BLaER1 treated with 17β-estradiol and CSF1 and Interleukin-3, amounts not matched to agents 10 nM and 100 nM (cell line): Measurements from ENCODE around the gene NLGN1.

Experiments
- H3K27ac ChIP-seq, 11 experiments: shearing (Covaris generic); formaldehyde crosslinking; 2 replicates each; pipeline ENCODE4 v1.8.1; 2022
- H3K27me3 ChIP-seq, 11 experiments: shearing (Covaris generic); formaldehyde crosslinking; 2 replicates each; pipeline ENCODE4 v1.8.1; 2022
- H3K36me3 ChIP-seq, 11 experiments: shearing (Covaris generic); formaldehyde crosslinking; 2 replicates each; pipeline ENCODE4 v1.8.1; 2022
- H3K4me1 ChIP-seq, 10 experiments: shearing (Covaris generic); formaldehyde crosslinking; 2 replicates each; pipeline ENCODE4 v1.8.1; 2022
- H3K4me2 ChIP-seq, 11 experiments: shearing (Covaris generic); formaldehyde crosslinking; 2 replicates each; pipeline ENCODE4 v1.8.1; 2022
- H3K4me3 ChIP-seq, 10 experiments: shearing (Covaris generic); formaldehyde crosslinking; 2 replicates each; pipeline ENCODE4 v1.8.1; 2022
- H3K9ac ChIP-seq, 11 experiments: shearing (Covaris generic); formaldehyde crosslinking; 2 replicates each; pipeline ENCODE4 v1.8.1; 2022
- H3K9me3 ChIP-seq, 11 experiments: shearing (Covaris generic); formaldehyde crosslinking; replicated peaks in 1 of 11; 2 replicates each; pipeline ENCODE4 v1.8.1; 2022
- H4K20me1 ChIP-seq, 11 experiments: shearing (Covaris generic); formaldehyde crosslinking; 2 replicates each; pipeline ENCODE4 v1.8.1; 2022
- Cebpa-rat ChIP-seq, 11 experiments: shearing (Covaris generic); IDR thresholded peaks; 2 replicates each; pipeline ENCODE4 v1.8.1; 2022

Gene NLGN1

DNA sequence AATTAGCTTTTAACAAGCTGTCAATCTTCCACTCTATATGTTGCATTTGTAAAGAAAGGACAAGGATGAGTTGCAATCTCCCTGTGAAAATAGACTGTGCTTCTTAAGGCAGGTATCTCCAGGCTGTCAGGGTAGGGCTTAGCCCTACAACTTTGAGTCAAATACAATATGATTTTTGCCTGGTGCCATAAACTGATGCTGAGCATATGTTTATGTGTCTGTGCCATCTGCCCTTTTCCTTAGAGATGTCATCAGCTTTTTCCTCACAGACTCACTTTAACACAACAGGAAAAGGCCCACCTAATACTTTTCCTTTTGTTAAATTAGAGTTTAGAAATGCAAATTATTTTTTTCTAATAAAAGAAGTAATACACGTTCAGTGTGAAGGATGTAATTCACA lies 548.3 kb downstream of the NLGN1 start:
- no peak overlapping the region for H3K4me3 ChIP-seq
- H3K4me1 ChIP-seq, result no peaks in the 10 kb centered on the region
- no peak overlapping the region for H3K9ac ChIP-seq
- no peaks in the 10 kb centered on the region for H4K20me1 ChIP-seq
- no peaks in the 10 kb centered on the region for H3K36me3 ChIP-seq
- no peak overlapping the region for H3K27ac ChIP-seq
- no peaks in the 10 kb centered on the region for H3K9me3 ChIP-seq
- no peaks in the 10 kb centered on the region for H3K27me3 ChIP-seq
- H3K4me2 ChIP-seq, result no peak overlapping the region
- TF ChIP-seq Cebpa-rat (IDR thresholded peaks at IDR 0.05), result no peak

DNA sequence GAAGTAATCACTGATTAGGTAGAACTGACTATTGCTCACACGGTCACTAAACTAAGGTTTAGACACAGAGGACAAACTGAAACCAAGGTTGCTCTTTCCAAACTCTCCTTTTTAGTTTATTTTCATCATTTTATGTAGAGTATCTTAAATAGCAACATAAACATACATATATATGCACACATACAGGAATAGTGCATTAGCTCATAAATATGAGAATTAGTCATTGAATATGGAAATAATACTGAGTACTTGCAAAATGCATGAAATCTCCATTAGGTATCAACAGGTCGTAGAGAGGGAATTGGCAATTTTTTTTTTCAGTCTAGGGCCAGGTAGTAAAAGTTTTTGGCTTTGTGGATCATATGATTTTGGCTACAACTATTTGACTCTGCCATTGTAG lies 557.1 kb downstream of the NLGN1 start:
- Histone ChIP-seq H3K27me3 (no peaks in the 10 kb centered on the region), H4K20me1 (no peaks in the 10 kb centered on the region), H3K9me3 (peaks cover 12 to 19% (median 16%) of the 10 kb centered on the region in 11 experiments; a peak in 19 of 22 replicates), H3K4me2 (no peak overlapping the region), H3K36me3 (no peaks in the 10 kb centered on the region), H3K4me3 (no peak overlapping the region), H3K4me1 (no peaks in the 10 kb centered on the region), H3K27ac (no peak overlapping the region), H3K9ac (no peak overlapping the region)
- TF ChIP-seq Cebpa-rat (IDR thresholded peaks at IDR 0.05), result no peak

DNA sequence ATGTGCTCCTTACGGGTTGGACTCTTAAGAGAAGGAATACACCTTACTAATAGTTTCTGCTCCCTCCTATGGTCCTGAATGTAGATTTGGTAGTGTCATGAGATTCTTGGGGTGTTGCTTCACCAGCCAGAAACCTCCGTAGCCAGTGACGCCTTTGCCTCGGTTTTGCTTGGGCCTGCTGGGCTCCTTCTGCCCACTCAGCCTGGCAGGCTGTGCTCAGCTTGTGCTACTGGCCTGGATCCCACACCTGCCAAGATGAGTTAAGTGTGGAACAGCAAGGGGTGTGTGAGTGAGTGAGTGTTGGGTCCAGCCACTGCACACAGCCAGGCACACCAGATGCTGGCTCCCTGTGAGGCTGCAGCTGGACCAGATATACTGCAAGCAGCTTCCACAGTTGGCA lies 560.1 kb downstream of the NLGN1 start:
- Histone ChIP-seq H3K4me1 (no peaks in the 10 kb centered on the region), H4K20me1 (no peaks in the 10 kb centered on the region), H3K36me3 (no peaks in the 10 kb centered on the region), H3K4me3 (no peak overlapping the region), H3K9me3 (peaks cover 12 to 19% (median 16%) of the 10 kb centered on the region in 11 experiments; a peak in 19 of 22 replicates), H3K9ac (no peak overlapping the region), H3K4me2 (no peak overlapping the region), H3K27ac (no peak overlapping the region), H3K27me3 (no peaks in the 10 kb centered on the region)
- TF ChIP-seq Cebpa-rat (IDR thresholded peaks at IDR 0.05), result no peak

DNA sequence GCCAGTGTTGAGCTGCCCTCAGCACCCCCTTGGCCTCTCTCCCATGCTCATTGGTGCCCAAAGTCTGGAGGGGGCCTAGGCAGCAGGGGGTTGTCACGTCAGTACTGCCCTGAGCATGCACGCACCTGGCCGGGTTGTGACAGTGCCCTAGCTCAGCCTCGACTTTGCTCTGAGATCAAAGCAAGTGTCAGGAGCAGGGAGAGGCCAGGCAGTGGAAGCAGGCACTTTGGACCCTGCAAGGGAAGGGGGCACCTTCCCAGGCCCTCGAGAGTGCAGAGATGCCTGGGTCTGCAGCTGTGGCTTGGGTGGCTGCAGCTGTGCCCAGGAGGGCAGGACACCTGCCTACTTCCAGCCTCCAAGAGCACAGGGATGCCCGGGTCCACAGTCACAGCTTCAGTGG lies 561.3 kb downstream of the NLGN1 start:
- no peak overlapping the region for H3K4me3 ChIP-seq
- no peak for TF ChIP-seq Cebpa-rat (IDR thresholded peaks at IDR 0.05)

DNA sequence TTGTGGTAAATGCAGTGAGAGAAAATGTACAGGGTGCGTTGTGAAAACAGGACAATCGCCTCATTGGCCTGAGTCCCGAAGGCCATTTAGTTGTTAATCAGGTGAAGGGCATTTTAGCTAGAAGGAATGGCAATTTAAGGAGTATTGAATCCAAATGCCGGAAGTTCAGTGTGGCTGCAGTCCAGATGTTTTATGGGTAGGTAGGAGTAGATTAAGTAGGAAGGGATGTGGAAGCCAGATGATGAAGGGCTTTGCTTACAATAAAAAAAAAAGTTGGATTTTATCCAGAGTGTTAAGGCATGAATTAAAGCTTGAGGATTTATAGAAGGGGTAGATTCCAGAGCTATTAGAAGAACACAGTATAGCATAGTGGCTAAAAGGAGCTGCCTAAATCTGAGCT lies 572.7 kb downstream of the NLGN1 start:
- no peak for TF ChIP-seq Cebpa-rat (IDR thresholded peaks at IDR 0.05)
- H3K4me2 ChIP-seq, result no peak overlapping the region
- H4K20me1 ChIP-seq, result no peaks in the 10 kb centered on the region
- no peaks in the 10 kb centered on the region for H3K9me3 ChIP-seq
- H3K36me3 ChIP-seq, result no peaks in the 10 kb centered on the region
- H3K9ac ChIP-seq, result no peak overlapping the region
- no peak overlapping the region for H3K4me3 ChIP-seq
- no peaks in the 10 kb centered on the region for H3K27me3 ChIP-seq
- H3K4me1 ChIP-seq, result no peaks in the 10 kb centered on the region
- H3K27ac ChIP-seq, result no peak overlapping the region

More for the DNA sequence above, 561.3 kb downstream of the NLGN1 start:
- no peak overlapping the region for H3K4me2 ChIP-seq
- no peaks in the 10 kb centered on the region for H3K36me3 ChIP-seq
- no peaks in the 10 kb centered on the region for H3K4me1 ChIP-seq
- H3K27ac ChIP-seq, result no peak overlapping the region
- H3K9ac ChIP-seq, result no peak overlapping the region
- H4K20me1 ChIP-seq, result no peaks in the 10 kb centered on the region
- no peaks in the 10 kb centered on the region for H3K27me3 ChIP-seq
- peaks cover 12 to 19% (median 16%) of the 10 kb centered on the region in 11 experiments; a peak in 19 of 22 replicates for H3K9me3 ChIP-seq

DNA sequence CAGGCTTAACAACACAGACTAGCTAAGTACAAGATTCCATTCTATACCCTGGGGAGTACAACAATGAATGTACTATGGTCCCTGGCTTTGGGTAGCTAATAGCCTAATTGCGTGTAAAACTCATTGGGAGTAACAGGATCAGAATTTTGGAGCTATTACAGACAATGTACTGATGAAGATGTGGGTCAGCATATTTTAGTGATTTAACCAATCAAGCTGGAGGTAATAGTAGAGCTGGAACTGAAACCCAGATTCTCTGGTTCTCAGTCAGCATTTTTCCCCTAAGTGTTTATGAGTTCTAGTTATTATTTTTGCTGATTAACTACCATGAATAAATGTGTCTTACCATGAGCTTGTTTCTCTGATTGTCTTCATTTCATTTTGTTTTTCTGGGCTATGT lies 578.7 kb downstream of the NLGN1 start:
- no peaks in the 10 kb centered on the region for H3K36me3 ChIP-seq
- H3K9me3 ChIP-seq, result no peaks in the 10 kb centered on the region
- H3K27me3 ChIP-seq, result no peaks in the 10 kb centered on the region
- no peaks in the 10 kb centered on the region for H4K20me1 ChIP-seq
- H3K27ac ChIP-seq, result no peak overlapping the region
- H3K4me1 ChIP-seq, result no peaks in the 10 kb centered on the region
- no peak overlapping the region for H3K4me3 ChIP-seq
- no peak overlapping the region for H3K4me2 ChIP-seq
- no peak overlapping the region for H3K9ac ChIP-seq
- TF ChIP-seq Cebpa-rat (IDR thresholded peaks at IDR 0.05), result no peak

DNA sequence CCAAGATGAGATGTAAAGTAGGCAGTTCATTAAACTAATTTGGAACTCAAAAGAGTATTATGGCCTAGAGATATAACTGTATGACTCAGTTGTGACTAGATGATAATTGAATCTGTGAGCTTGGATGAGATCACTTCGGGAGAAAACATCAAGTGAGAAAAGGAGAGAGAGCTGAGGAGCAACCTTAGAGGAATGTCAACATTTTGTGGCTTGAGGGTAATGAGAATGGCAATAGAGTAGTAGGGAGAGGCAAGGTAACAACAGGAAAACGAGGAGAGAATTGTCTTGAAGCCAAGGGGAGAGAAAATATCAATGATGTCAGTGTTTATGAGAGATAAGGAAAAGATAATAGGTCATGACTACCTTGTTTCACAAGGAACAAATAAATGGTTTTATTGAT lies 580.2 kb downstream of the NLGN1 start:
- Histone ChIP-seq H3K4me2 (no peak overlapping the region), H3K36me3 (no peaks in the 10 kb centered on the region), H3K9me3 (no peaks in the 10 kb centered on the region), H3K4me1 (no peaks in the 10 kb centered on the region), H4K20me1 (no peaks in the 10 kb centered on the region), H3K4me3 (no peak overlapping the region), H3K27me3 (no peaks in the 10 kb centered on the region), H3K27ac (no peak overlapping the region), H3K9ac (no peak overlapping the region)
- TF ChIP-seq Cebpa-rat (IDR thresholded peaks at IDR 0.05), result no peak

DNA sequence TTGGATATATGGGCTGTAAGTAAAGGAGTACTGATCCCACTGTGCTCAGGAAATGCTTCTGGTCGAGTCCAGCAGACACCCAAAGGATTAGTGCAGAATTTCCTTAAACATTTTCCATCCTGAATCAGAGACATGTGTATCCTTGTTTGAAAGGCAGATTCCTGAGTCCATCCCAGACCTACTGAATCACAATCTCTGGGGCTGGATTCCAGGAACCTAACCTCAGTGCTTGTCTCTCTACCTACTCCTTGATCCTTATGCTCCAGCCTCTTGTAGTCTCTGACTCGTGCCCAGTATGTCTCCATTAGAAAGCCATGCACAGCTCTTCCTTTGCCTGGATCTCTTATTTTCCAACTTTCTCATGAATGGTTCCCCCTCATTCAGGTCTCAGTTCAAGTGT lies 585.8 kb downstream of the NLGN1 start:
- TF ChIP-seq Cebpa-rat (IDR thresholded peaks at IDR 0.05), result no peak
- no peaks in the 10 kb centered on the region for H3K4me1 ChIP-seq
- H3K4me3 ChIP-seq, result no peak overlapping the region
- no peaks in the 10 kb centered on the region for H3K36me3 ChIP-seq
- no peak overlapping the region for H3K9ac ChIP-seq
- no peaks in the 10 kb centered on the region for H3K9me3 ChIP-seq
- H3K27me3 ChIP-seq, result no peaks in the 10 kb centered on the region
- H4K20me1 ChIP-seq, result no peaks in the 10 kb centered on the region
- no peak overlapping the region for H3K27ac ChIP-seq
- no peak overlapping the region for H3K4me2 ChIP-seq

DNA sequence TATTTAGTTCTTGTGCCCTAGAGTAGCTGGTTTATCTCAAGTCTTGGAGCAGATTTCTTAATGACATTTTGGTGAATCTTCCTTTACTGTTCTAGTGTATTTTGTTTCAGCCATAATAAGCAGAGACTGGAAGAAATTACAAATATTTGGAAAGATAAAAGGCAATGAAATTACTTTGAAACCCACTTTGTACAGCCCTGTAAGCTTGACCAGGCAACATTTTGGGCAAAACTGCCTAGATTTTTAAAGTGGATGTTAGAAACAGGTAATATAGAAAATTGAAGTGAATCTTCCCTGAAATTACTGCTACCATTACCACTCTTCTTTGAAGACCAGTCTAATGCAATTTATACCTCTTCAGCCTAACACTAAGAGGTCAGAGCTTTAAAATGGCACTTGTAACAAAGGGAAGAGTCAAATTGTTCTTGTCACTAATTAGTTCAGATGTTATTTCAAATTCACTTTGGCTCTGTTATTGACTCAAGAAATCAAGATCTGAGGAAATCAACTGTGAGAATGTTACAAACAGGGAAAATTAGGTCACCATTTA lies 589.4 kb downstream of the NLGN1 start:
- H3K9me3 ChIP-seq, result no peaks in the 10 kb centered on the region
- H3K4me2 ChIP-seq, result no peak overlapping the region
- H3K4me1 ChIP-seq, result no peaks in the 10 kb centered on the region
- no peak for TF ChIP-seq Cebpa-rat (IDR thresholded peaks at IDR 0.05)
- H3K9ac ChIP-seq, result no peak overlapping the region
- no peak overlapping the region for H3K4me3 ChIP-seq
- no peaks in the 10 kb centered on the region for H4K20me1 ChIP-seq
- no peaks in the 10 kb centered on the region for H3K36me3 ChIP-seq
- no peaks in the 10 kb centered on the region for H3K27me3 ChIP-seq
- no peak overlapping the region for H3K27ac ChIP-seq

DNA sequence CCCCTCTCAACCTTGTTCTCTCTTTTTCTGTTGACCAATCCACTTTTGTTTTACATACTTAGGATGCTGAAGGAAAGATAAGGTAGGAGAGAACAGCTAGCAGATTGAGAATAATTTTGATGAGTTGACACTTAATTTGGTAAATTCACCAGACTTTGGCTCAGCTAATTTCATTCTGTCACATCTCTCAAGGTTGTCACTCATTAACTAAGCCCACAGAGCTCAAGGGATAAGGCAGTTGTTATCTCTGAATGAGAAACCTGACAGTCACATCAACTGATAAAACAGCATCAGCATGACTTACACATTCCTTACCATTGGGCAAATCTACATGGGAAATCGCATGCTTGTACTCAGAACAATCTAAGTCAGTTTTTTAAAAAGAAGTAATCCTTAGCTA lies 591.4 kb downstream of the NLGN1 start:
- no peaks in the 10 kb centered on the region for H4K20me1 ChIP-seq
- H3K4me1 ChIP-seq, result no peaks in the 10 kb centered on the region
- H3K4me3 ChIP-seq, result no peak overlapping the region
- H3K9me3 ChIP-seq, result no peaks in the 10 kb centered on the region
- TF ChIP-seq Cebpa-rat (IDR thresholded peaks at IDR 0.05), result no peak
- no peak overlapping the region for H3K9ac ChIP-seq
- no peak overlapping the region for H3K4me2 ChIP-seq
- H3K27ac ChIP-seq, result no peak overlapping the region
- no peaks in the 10 kb centered on the region for H3K27me3 ChIP-seq
- H3K36me3 ChIP-seq, result no peaks in the 10 kb centered on the region
